ENCODE results near the gene POLR2F.

- TF ChIP-seq POLR2A (IDR thresholded peaks at IDR 0.05; ENCODE audit: low read length) = no peak
- no peak for TF ChIP-seq GATA1 (IDR thresholded peaks at IDR 0.05; ENCODE audit: low read depth, low read length)
Observed at GRCh38 chr22:37999640-38000272, 46.3 kb downstream of the POLR2F start.

Measured in erythroblast (primary cell).